AG04450 (cell line): Measurements from ENCODE around the gene WLS. TPM values are rescaled to one million over a fixed set of nuclear protein-coding genes. Genes with fewer than 3 reads are reported as not detected.

ENCODE experiments used
- CTCF ChIA-PET: fragments of 300-600, 350-600 bp; formaldehyde crosslinking; extraction: SDS; loops from one replicate; lab custom pipeline; 2022; ENCODE audit warnings: antibody characterized with exemption, inconsistent platforms; lab: Charles Lee
- POLR2A ChIA-PET: fragments of 350-600 bp; formaldehyde crosslinking; extraction: SDS; loops from one replicate; lab custom pipeline; 2021; ENCODE audit warnings: antibody characterized with exemption, inconsistent platforms; lab: Yijun Ruan, JAX
- DNase-seq: peaks from one replicate; pipeline ENCODE4 v3.0.0-alpha.2; 2011; ENCODE audit warnings: low read depth, low spot score
- H3K27ac ChIP-seq: one replicate; pipeline ENCODE4 v1.5.1; 2012; ENCODE audit warnings: low read depth, low read length, control low read depth
- H3K27me3 ChIP-seq: one replicate; pipeline ENCODE4 v1.6.0; 2012; ENCODE audit warnings: low read length; ENCODE audit not compliant: control insufficient read depth, insufficient read depth
- H3K4me3 ChIP-seq: 2 replicates; pipeline ENCODE4 v1.5.1; 2011; ENCODE audit warnings: mild to moderate bottlenecking, low read depth, low read length, control low read depth
- H3K9me3 ChIP-seq: 2 replicates; pipeline ENCODE4 v1.5.1; 2012; ENCODE audit warnings: low read length; ENCODE audit not compliant: control insufficient read depth, insufficient read depth
- CTCF ChIP-seq: IDR thresholded peaks from 2 replicates; pipeline ENCODE4 v1.5.1; 2011; ENCODE audit warnings: low read depth, low read length, control low read depth, inconsistent platforms
- polyA plus RNA-seq: library from polyadenylated mRNA; depleted of rRNA; stranded (reverse); fragments of >200 nt; gene quantifications from 2 replicates; pipeline ENCODE4 v1.2.3, GENCODE V29; 2011

WLS gene
- polyA plus RNA-seq, 1 experiment = 391 TPM

- CTCF ChIA-PET = interaction anchor here (0.6 to 1.2 kb wide), 2 partner anchors 27 to 139 kb away, joined by 3 read pairs; no protein-coding TSS in a partner anchor
Observed at GRCh38 chr1:68206848-68207689, 25.3 kb downstream of the WLS start.

GRCh38 chr1:68205794-68206358 lies 26.4 kb downstream of the WLS start:
- no peak for DNase-seq
- CTCF ChIA-PET = interaction anchor here (1.2 to 1.5 kb wide), 3 partner anchors 15 to 140 kb away, joined by 3 to 4 read pairs (median 3); no protein-coding TSS in a partner anchor
- H3K4me3 ChIP-seq = no peak overlapping the region
- TF ChIP-seq CTCF = no peak
- no peaks in the 10 kb centered on the region for H3K9me3 ChIP-seq
- POLR2A ChIA-PET = no interaction called here
- H3K27me3 ChIP-seq = no peaks in the 10 kb centered on the region
- H3K27ac ChIP-seq = no peak overlapping the region

More at GRCh38 chr1:68206848-68207689, 25.3 kb downstream of the WLS start:
- Histone ChIP-seq H3K27ac (no peak overlapping the region), H3K4me3 (no peak overlapping the region), H3K9me3 (no peaks in the 10 kb centered on the region), H3K27me3 (no peaks in the 10 kb centered on the region)
- no peak for TF ChIP-seq CTCF
- POLR2A ChIA-PET = interaction anchor here (0.5 to 1.2 kb wide), 2 partner anchors 32 to 1138 kb away, joined by 3 read pairs; no protein-coding TSS in a partner anchor
- no peak for DNase-seq

GRCh38 chr1:68204977-68205630 lies 27.2 kb downstream of the WLS start:
- CTCF ChIA-PET = interaction anchor here (1.3 to 1.5 kb wide), 2 partner anchors 15 to 85 kb away, joined by 3 to 4 read pairs; no protein-coding TSS in a partner anchor
- no peak overlapping the region for H3K4me3 ChIP-seq
- DNase-seq = no peak
- no peaks in the 10 kb centered on the region for H3K9me3 ChIP-seq
- TF ChIP-seq CTCF = no peak; the same call in 1 of the 2 replicates
- POLR2A ChIA-PET = interaction anchor here (0.6 kb wide), 1 partner anchor 9 kb away, joined by 3 read pairs; no protein-coding TSS in a partner anchor
- no peak overlapping the region for H3K27ac ChIP-seq
- no peaks in the 10 kb centered on the region for H3K27me3 ChIP-seq

- DNase-seq = no peak
- no peak for TF ChIP-seq CTCF
- H3K4me3 ChIP-seq = no peak overlapping the region; the same call in 1 of the 2 replicates
- H3K9me3 ChIP-seq = no peaks in the 10 kb centered on the region
- POLR2A ChIA-PET = interaction anchor here (1.6 kb wide), 1 partner anchor 14 kb away, joined by 5 read pairs; no protein-coding TSS in a partner anchor
- H3K27me3 ChIP-seq = no peaks in the 10 kb centered on the region
- peak overlapping the region; percentile 72 for H3K27ac ChIP-seq
- CTCF ChIA-PET = interaction anchor here (2.9 kb wide), 1 partner anchor 82 kb away, joined by 9 read pairs; no protein-coding TSS in a partner anchor
Observed at GRCh38 chr1:68202239-68202832, 30.0 kb downstream of the WLS start.
